ENCODE data around the gene TAF11L8. TPM values are rescaled to one million over a fixed set of nuclear protein-coding genes. Genes with fewer than 3 reads are reported as not detected.
"Not testable (repeated sequence)": the region's sequence is repeated elsewhere in the genome, so short reads cannot be mapped to it uniquely, and the experiment has no call there.

Gene TAF11L8
- total and polyA plus RNA-seq, 4 donors, result not detected

- no peak for ATAC-seq (ENCODE audit: insufficient read depth, low FRiP score)
- no peak overlapping the region for H3K4me3 ChIP-seq
- no peak for TF ChIP-seq CTCF (IDR thresholded peaks at IDR 0.05; ENCODE audit: control extremely low read depth, extremely low read depth)
- no peak overlapping the region for H3K9ac ChIP-seq (ENCODE audit: insufficient read depth in 1 of 2, low read length in 2 of 2)
- no peak overlapping the region for H3K27ac ChIP-seq (ENCODE audit: low read depth in 1 of 2, low read length in 1 of 2)
- no peaks in the 10 kb centered on the region for H3K27me3 ChIP-seq (ENCODE audit: control insufficient read depth in 3 of 3, insufficient read depth in 3 of 3, low read length in 2 of 3)
- 86% methylated on average over 17 of the region's 17 CpGs for WGBS, 2 donors
- H3K9me3 ChIP-seq (ENCODE audit: control insufficient read depth in 4 of 4, insufficient read depth in 3 of 4, low read length in 3 of 4), result no peaks in the 10 kb centered on the region
- no peaks in the 10 kb centered on the region for H3K36me3 ChIP-seq (ENCODE audit: control insufficient read depth in 4 of 4, insufficient read depth in 4 of 4, low read length in 4 of 4)
- no peaks in the 10 kb centered on the region for H3K4me1 ChIP-seq (ENCODE audit: control insufficient read depth in 5 of 5, insufficient read depth in 5 of 5, low read length in 5 of 5)
- no peak for DNase-seq
Observed at GRCh38 chr5:17620627-17621026, 29.9 kb upstream of the TAF11L8 start.

GRCh38 chr5:17619354-17619753, 28.6 kb upstream of the TAF11L8 start:
- DNase-seq (no peak), ATAC-seq (ENCODE audit: insufficient read depth, low FRiP score) (no peak)
- WGBS, 2 donors, result 92 to 96% methylated on average over 3 of the region's 3 CpGs
- TF ChIP-seq CTCF (IDR thresholded peaks at IDR 0.05; ENCODE audit: control extremely low read depth, extremely low read depth), result no peak
- H3K27me3 ChIP-seq (ENCODE audit: control insufficient read depth in 3 of 3, insufficient read depth in 3 of 3, low read length in 2 of 3), result no peaks in the 10 kb centered on the region
- H3K9ac ChIP-seq (ENCODE audit: insufficient read depth in 1 of 2, low read length in 2 of 2), result no peak overlapping the region
- H3K9me3 ChIP-seq (ENCODE audit: control insufficient read depth in 4 of 4, insufficient read depth in 3 of 4, low read length in 3 of 4), result no peaks in the 10 kb centered on the region
- H3K36me3 ChIP-seq (ENCODE audit: control insufficient read depth in 4 of 4, insufficient read depth in 4 of 4, low read length in 4 of 4), result no peaks in the 10 kb centered on the region
- H3K4me1 ChIP-seq (ENCODE audit: control insufficient read depth in 5 of 5, insufficient read depth in 5 of 5, low read length in 5 of 5), result no peaks in the 10 kb centered on the region
- H3K27ac ChIP-seq (ENCODE audit: low read depth in 1 of 2, low read length in 1 of 2), result no peak overlapping the region
- no peak overlapping the region for H3K4me3 ChIP-seq

GRCh38 chr5:17614872-17615605, 24.3 kb upstream of the TAF11L8 start:
- Histone ChIP-seq H3K27me3 (ENCODE audit: control insufficient read depth in 3 of 3, insufficient read depth in 3 of 3, low read length in 2 of 3) (no peaks in the 10 kb centered on the region), H3K36me3 (ENCODE audit: control insufficient read depth in 4 of 4, insufficient read depth in 4 of 4, low read length in 4 of 4) (no peaks in the 10 kb centered on the region), H3K9me3 (ENCODE audit: control insufficient read depth in 4 of 4, insufficient read depth in 3 of 4, low read length in 3 of 4) (no peaks in the 10 kb centered on the region), H3K4me1 (ENCODE audit: control insufficient read depth in 5 of 5, insufficient read depth in 5 of 5, low read length in 5 of 5) (no peaks in the 10 kb centered on the region), H3K27ac (ENCODE audit: low read depth in 1 of 2, low read length in 1 of 2) (no peak overlapping the region), H3K4me3 (no peak overlapping the region), H3K9ac (ENCODE audit: insufficient read depth in 1 of 2, low read length in 2 of 2) (no peak overlapping the region)
- WGBS, 2 donors, result 90 to 97% methylated on average over 17 of the region's 17 CpGs
- ATAC-seq (ENCODE audit: insufficient read depth, low FRiP score) (no peak), DNase-seq (no peak)
- TF ChIP-seq CTCF (IDR thresholded peaks at IDR 0.05; ENCODE audit: control extremely low read depth, extremely low read depth), result no peak

- not testable (repeated sequence) for H3K9me3 ChIP-seq (ENCODE audit: control insufficient read depth in 4 of 4, insufficient read depth in 3 of 4, low read length in 3 of 4)
Observed at GRCh38 chr5:17610092-17610491, 19.3 kb upstream of the TAF11L8 start, which contains the start of gene TAF11L12. TSS of gene TAF11L12 (plus strand) at chr5:17610392.

GRCh38 chr5:17607461-17607860, 16.7 kb upstream of the TAF11L8 start:
- ATAC-seq (ENCODE audit: insufficient read depth, low FRiP score); H3K4me1 ChIP-seq (ENCODE audit: control insufficient read depth in 5 of 5, insufficient read depth in 5 of 5, low read length in 5 of 5); H3K9ac ChIP-seq (ENCODE audit: insufficient read depth in 1 of 2, low read length in 2 of 2); H3K27ac ChIP-seq (ENCODE audit: low read depth in 1 of 2, low read length in 1 of 2); DNase-seq; H3K9me3 ChIP-seq (ENCODE audit: control insufficient read depth in 4 of 4, insufficient read depth in 3 of 4, low read length in 3 of 4); H3K4me3 ChIP-seq; H3K36me3 ChIP-seq (ENCODE audit: control insufficient read depth in 4 of 4, insufficient read depth in 4 of 4, low read length in 4 of 4); H3K27me3 ChIP-seq (ENCODE audit: control insufficient read depth in 3 of 3, insufficient read depth in 3 of 3, low read length in 2 of 3): not testable (repeated sequence)
- WGBS, 2 donors, result 94 to 96% methylated on average over 4 of the region's 4 CpGs

More at GRCh38 chr5:17610092-17610491, 19.3 kb upstream of the TAF11L8 start, which contains the start of gene TAF11L12:
- not testable (repeated sequence) for H3K27me3 ChIP-seq (ENCODE audit: control insufficient read depth in 3 of 3, insufficient read depth in 3 of 3, low read length in 2 of 3); H3K4me3 ChIP-seq; H3K36me3 ChIP-seq (ENCODE audit: control insufficient read depth in 4 of 4, insufficient read depth in 4 of 4, low read length in 4 of 4); DNase-seq; ATAC-seq (ENCODE audit: insufficient read depth, low FRiP score); H3K9ac ChIP-seq (ENCODE audit: insufficient read depth in 1 of 2, low read length in 2 of 2); H3K4me1 ChIP-seq (ENCODE audit: control insufficient read depth in 5 of 5, insufficient read depth in 5 of 5, low read length in 5 of 5); H3K27ac ChIP-seq (ENCODE audit: low read depth in 1 of 2, low read length in 1 of 2)
- 76 to 83% methylated on average over 2 of the region's 2 CpGs for WGBS, 2 donors
